Central memory CD8-positive, alpha-beta T cell (primary cell): Measurements from ENCODE around the gene CNPY2.
A peak's percentile ranks its signal among the peaks of the same experiment; 100 is the strongest.
"Not testable (repeated sequence)": the region's sequence is repeated elsewhere in the genome, so short reads cannot be mapped to it uniquely, and the experiment has no call there.

ENCODE experiments used
- ATAC-seq: fragments of 150-1000 bp; cut with Tn5 transposase; replicated peaks from 2 replicates; pipeline ENCODE4 v1.10.0; 2022; ENCODE audit warnings: mild to moderate bottlenecking, moderate FRiP score, moderate number of reproducible peaks; ENCODE audit not compliant: poor library complexity, severe bottlenecking; ENCODE audit errors: extremely low read depth
- DNase-seq, 2 donors: peaks; one replicate each; pipeline ENCODE4 v3.0.0; 2021; ENCODE audit warnings: low spot score in 2 of 2
- H3K27ac Mint-ChIP-seq: one replicate; pipeline ENCODE4 v1.8.0; 2022; ENCODE audit warnings: low read depth, mild to moderate bottlenecking, moderate library complexity, mixed read lengths
- H3K27me3 Mint-ChIP-seq: one replicate; pipeline ENCODE4 v1.8.0; 2022; ENCODE audit warnings: mixed read lengths
- H3K36me3 Mint-ChIP-seq: one replicate; pipeline ENCODE4 v1.8.0; 2022; ENCODE audit warnings: mild to moderate bottlenecking, moderate library complexity, mixed read lengths; ENCODE audit not compliant: insufficient read depth
- H3K4me1 Mint-ChIP-seq: one replicate; pipeline ENCODE4 v1.8.0; 2022; ENCODE audit warnings: mixed read lengths
- H3K4me3 Mint-ChIP-seq: one replicate; pipeline ENCODE4 v1.8.0; 2022; ENCODE audit warnings: mild to moderate bottlenecking, moderate library complexity, mixed read lengths
- H3K9me3 Mint-ChIP-seq: one replicate; pipeline ENCODE4 v1.8.0; 2022; ENCODE audit warnings: mixed read lengths

The CNPY2 gene

GRCh38 chr12:56315622-56316473 lies at the start of gene CNPY2:
Gene CNPY2, minus strand, starts transcription at chr12:56315988. Its CDS starts 771 bp downstream, at chr12:56315217.
- H3K36me3 Mint-ChIP-seq = peaks cover 28% of the 10 kb centered on the region

GRCh38 chr12:56362130-56363059 lies 46.6 kb upstream of the CNPY2 start, which contains the start of gene APOF:
Gene APOF, minus strand, starts transcription at chr12:56362857. Its CDS starts 112 bp downstream, at chr12:56362745.
- H3K27ac Mint-ChIP-seq = no peak within 1 kb of the TSS

More at GRCh38 chr12:56315622-56316473, at the start of gene CNPY2:
- Mint-ChIP-seq H3K4me1 (peaks cover 13% of the 10 kb centered on the region), H3K27me3 (no peaks in the 10 kb centered on the region), H3K9me3 (no peaks in the 10 kb centered on the region), H3K4me3 (peak within 1 kb of the TSS; percentile 99), H3K27ac (peak within 1 kb of the TSS; percentile 96)
- peak; percentile 95 for ATAC-seq
- DNase-seq = peak; percentile 86 to 87

GRCh38 chr12:56361487-56362129 lies 45.8 kb upstream of the CNPY2 start:
- Mint-ChIP-seq H3K36me3 (peaks cover 6% of the 10 kb centered on the region), H3K9me3 (no peaks in the 10 kb centered on the region), H3K4me1 (peaks cover 16% of the 10 kb centered on the region), H3K4me3 (peak overlapping the region; percentile 90), H3K27ac (no peak overlapping the region), H3K27me3 (no peaks in the 10 kb centered on the region)
- no peak for ATAC-seq
- no peak for DNase-seq

More at GRCh38 chr12:56362130-56363059, 46.6 kb upstream of the CNPY2 start, which contains the start of gene APOF:
- Mint-ChIP-seq H3K9me3 (no peaks in the 10 kb centered on the region), H3K27me3 (no peaks in the 10 kb centered on the region), H3K36me3 (peaks cover 6% of the 10 kb centered on the region), H3K4me3 (peak within 1 kb of the TSS; percentile 90), H3K4me1 (peaks cover 16% of the 10 kb centered on the region)
- no peak for ATAC-seq
- DNase-seq = no peak

- Mint-ChIP-seq H3K4me3 (peak within 1 kb of the TSS; percentile 90), H3K36me3 (peaks cover 13% of the 10 kb centered on the region), H3K27me3 (no peaks in the 10 kb centered on the region), H3K9me3 (no peaks in the 10 kb centered on the region), H3K4me1 (peaks cover 16% of the 10 kb centered on the region), H3K27ac (peak within 1 kb of the TSS; percentile 98)
- peak; percentile 97 for ATAC-seq
- peak; percentile 97 to 100 for DNase-seq
Observed at GRCh38 chr12:56359851-56360767, 44.3 kb upstream of the CNPY2 start, which contains the start of gene STAT2. Gene STAT2, minus strand, starts transcription at chr12:56360107. Its CDS starts 3,536 bp downstream, at chr12:56356571.

GRCh38 chr12:56358836-56359532 lies 43.2 kb upstream of the CNPY2 start:
- no peaks in the 10 kb centered on the region for H3K27me3 Mint-ChIP-seq
- H3K9me3 Mint-ChIP-seq = no peaks in the 10 kb centered on the region
- peaks cover 23% of the 10 kb centered on the region for H3K36me3 Mint-ChIP-seq
- ATAC-seq = no peak
- peak overlapping the region; percentile 98 for H3K27ac Mint-ChIP-seq
- no peak for DNase-seq
- peaks cover 16% of the 10 kb centered on the region for H3K4me1 Mint-ChIP-seq
- peak overlapping the region; percentile 90 for H3K4me3 Mint-ChIP-seq

- H3K36me3 Mint-ChIP-seq = peaks cover 70% of the 10 kb centered on the region
- no peak for DNase-seq
- ATAC-seq = no peak
- no peaks in the 10 kb centered on the region for H3K9me3 Mint-ChIP-seq
- H3K4me3 Mint-ChIP-seq = no peak overlapping the region
- no peaks in the 10 kb centered on the region for H3K27me3 Mint-ChIP-seq
- no peaks in the 10 kb centered on the region for H3K4me1 Mint-ChIP-seq
- H3K27ac Mint-ChIP-seq = no peak overlapping the region
Observed at GRCh38 chr12:56351325-56351724, 35.5 kb upstream of the CNPY2 start.

GRCh38 chr12:56350662-56351061 lies 34.9 kb upstream of the CNPY2 start:
- no peak for DNase-seq
- Mint-ChIP-seq H3K9me3 (no peaks in the 10 kb centered on the region), H3K36me3 (peaks cover 71% of the 10 kb centered on the region), H3K4me3 (no peak overlapping the region), H3K27me3 (no peaks in the 10 kb centered on the region), H3K27ac (no peak overlapping the region), H3K4me1 (no peaks in the 10 kb centered on the region)
- ATAC-seq = no peak

- Mint-ChIP-seq H3K27ac (no peak overlapping the region), H3K9me3 (no peaks in the 10 kb centered on the region), H3K36me3 (peaks cover 64% of the 10 kb centered on the region), H3K27me3 (no peaks in the 10 kb centered on the region), H3K4me1 (no peaks in the 10 kb centered on the region), H3K4me3 (no peak overlapping the region)
- ATAC-seq (no peak), DNase-seq (no peak)
Observed at GRCh38 chr12:56348776-56349175, 33.0 kb upstream of the CNPY2 start.

- not testable (repeated sequence) for H3K4me3 Mint-ChIP-seq, H3K9me3 Mint-ChIP-seq, H3K27ac Mint-ChIP-seq, H3K27me3 Mint-ChIP-seq, ATAC-seq, DNase-seq, H3K4me1 Mint-ChIP-seq
- peaks cover 51% of the 10 kb centered on the region for H3K36me3 Mint-ChIP-seq
Observed at GRCh38 chr12:56347255-56347654, 31.5 kb upstream of the CNPY2 start.

GRCh38 chr12:56346675-56347074 lies 30.9 kb upstream of the CNPY2 start:
- Mint-ChIP-seq H3K4me3 (no peak overlapping the region), H3K9me3 (no peaks in the 10 kb centered on the region), H3K27me3 (no peaks in the 10 kb centered on the region), H3K36me3 (peaks cover 51% of the 10 kb centered on the region), H3K27ac (no peak overlapping the region), H3K4me1 (no peaks in the 10 kb centered on the region)
- DNase-seq (no peak), ATAC-seq (no peak)

- DNase-seq, H3K4me3 Mint-ChIP-seq, H3K27me3 Mint-ChIP-seq, H3K9me3 Mint-ChIP-seq, ATAC-seq, H3K27ac Mint-ChIP-seq: not testable (repeated sequence)
- peaks cover 21% of the 10 kb centered on the region for H3K4me1 Mint-ChIP-seq
- peaks cover 20% of the 10 kb centered on the region for H3K36me3 Mint-ChIP-seq
Observed at GRCh38 chr12:56342290-56342689, 26.5 kb upstream of the CNPY2 start.
